Measurements from ENCODE around the gene DISC1. TPM values are rescaled to one million over a fixed set of nuclear protein-coding genes. Genes with fewer than 3 reads are reported as not detected.
A peak's percentile ranks its signal among the peaks of the same experiment; 100 is the strongest.

DISC1 gene
- total RNA-seq, 2 experiments from 2014 or later = 19.8 to 20.0 TPM

- Mint-ChIP-seq H3K9me3 (no peaks in the 10 kb centered on the region), H3K27ac (no peak overlapping the region), H3K27me3 (no peaks in the 10 kb centered on the region), H3K4me1 (ENCODE audit: low read depth) (peaks cover 9% of the 10 kb centered on the region), H3K4me3 (no peak overlapping the region), H3K36me3 (ENCODE audit: low read depth) (peaks cover 10% of the 10 kb centered on the region)
- H3K36me3 ChIP-seq (ENCODE audit: insufficient read depth, low read length) = no peaks in the 10 kb centered on the region
- no peaks in the 10 kb centered on the region for H3K9me3 ChIP-seq (ENCODE audit: control insufficient read depth in 1 of 2, insufficient read depth in 1 of 2, low read length in 2 of 2)
- no peaks in the 10 kb centered on the region for H3K27me3 ChIP-seq (ENCODE audit: control insufficient read depth in 1 of 2, insufficient read depth in 2 of 2, low read length in 2 of 2)
- no peak for TF ChIP-seq CTCF (IDR thresholded peaks at IDR 0.05)
- intact Hi-C loops (cut with DNase I, micrococcal nuclease) = no loop called here
- H3K27ac ChIP-seq (ENCODE audit: low read depth in 1 of 2, low read length in 2 of 2) = no peak overlapping the region
- ATAC-seq (ENCODE audit: poor library complexity) (no peak), DNase-seq (no peak)
- peaks cover 3% of the 10 kb centered on the region for H3K4me1 ChIP-seq (ENCODE audit: insufficient read depth, low read length)
- ChIA-PET POLR2A (no interaction called here), CTCF (no interaction called here)
- no peak overlapping the region for H3K4me3 ChIP-seq (ENCODE audit: low read length)
Observed at GRCh38 chr1:231841616-231842344, 215.2 kb downstream of the DISC1 start.

- POLR2A ChIA-PET = no interaction called here
- peaks cover 10% of the 10 kb centered on the region for H3K36me3 Mint-ChIP-seq (ENCODE audit: low read depth)
- no peaks in the 10 kb centered on the region for H3K27me3 Mint-ChIP-seq
- no peaks in the 10 kb centered on the region for H3K9me3 Mint-ChIP-seq
- intact Hi-C loops (cut with DNase I, micrococcal nuclease) = no loop called here
- Histone ChIP-seq H3K27ac (ENCODE audit: low read depth in 1 of 2, low read length in 2 of 2) (no peak overlapping the region), H3K4me1 (ENCODE audit: insufficient read depth, low read length) (peaks cover 3% of the 10 kb centered on the region), H3K9me3 (ENCODE audit: control insufficient read depth in 1 of 2, insufficient read depth in 1 of 2, low read length in 2 of 2) (no peaks in the 10 kb centered on the region), H3K36me3 (ENCODE audit: insufficient read depth, low read length) (no peaks in the 10 kb centered on the region), H3K4me3 (ENCODE audit: low read length) (no peak overlapping the region), H3K27me3 (ENCODE audit: control insufficient read depth in 1 of 2, insufficient read depth in 2 of 2, low read length in 2 of 2) (no peaks in the 10 kb centered on the region)
- CTCF ChIA-PET = no interaction called here
- DNase-seq (no peak), ATAC-seq (ENCODE audit: poor library complexity) (no peak)
- no peak overlapping the region for H3K27ac Mint-ChIP-seq
- H3K4me3 Mint-ChIP-seq = no peak overlapping the region
- no peak for TF ChIP-seq CTCF (IDR thresholded peaks at IDR 0.05)
- peaks cover 9% of the 10 kb centered on the region for H3K4me1 Mint-ChIP-seq (ENCODE audit: low read depth)
Observed at GRCh38 chr1:231842441-231842840, 215.9 kb downstream of the DISC1 start.

- intact Hi-C loops (cut with DNase I, micrococcal nuclease) = no loop called here
- Mint-ChIP-seq H3K4me1 (ENCODE audit: low read depth) (peaks cover 9% of the 10 kb centered on the region), H3K9me3 (no peaks in the 10 kb centered on the region), H3K4me3 (no peak overlapping the region), H3K36me3 (ENCODE audit: low read depth) (no peaks in the 10 kb centered on the region), H3K27ac (no peak overlapping the region), H3K27me3 (no peaks in the 10 kb centered on the region)
- no peak overlapping the region for H3K4me3 ChIP-seq (ENCODE audit: low read length)
- DNase-seq = peak in 1 of 14 experiments; percentile 3
- no peaks in the 10 kb centered on the region for H3K27me3 ChIP-seq (ENCODE audit: control insufficient read depth in 1 of 2, insufficient read depth in 2 of 2, low read length in 2 of 2)
- POLR2A ChIA-PET = no interaction called here
- no peak for ATAC-seq (ENCODE audit: poor library complexity)
- H3K9me3 ChIP-seq (ENCODE audit: control insufficient read depth in 1 of 2, insufficient read depth in 1 of 2, low read length in 2 of 2) = no peaks in the 10 kb centered on the region
- H3K27ac ChIP-seq (ENCODE audit: low read depth in 1 of 2, low read length in 2 of 2) = no peak overlapping the region
- no peak for TF ChIP-seq CTCF (IDR thresholded peaks at IDR 0.05)
- CTCF ChIA-PET = no interaction called here
- H3K4me1 ChIP-seq (ENCODE audit: insufficient read depth, low read length) = peaks cover 3% of the 10 kb centered on the region
- H3K36me3 ChIP-seq (ENCODE audit: insufficient read depth, low read length) = peaks cover 2% of the 10 kb centered on the region
Observed at GRCh38 chr1:231844986-231845502, 218.5 kb downstream of the DISC1 start.

Data from CD4-positive, alpha-beta T cell (primary cell).